ENCODE data around the gene RARS1.

- TF ChIP-seq, protein P1, sequence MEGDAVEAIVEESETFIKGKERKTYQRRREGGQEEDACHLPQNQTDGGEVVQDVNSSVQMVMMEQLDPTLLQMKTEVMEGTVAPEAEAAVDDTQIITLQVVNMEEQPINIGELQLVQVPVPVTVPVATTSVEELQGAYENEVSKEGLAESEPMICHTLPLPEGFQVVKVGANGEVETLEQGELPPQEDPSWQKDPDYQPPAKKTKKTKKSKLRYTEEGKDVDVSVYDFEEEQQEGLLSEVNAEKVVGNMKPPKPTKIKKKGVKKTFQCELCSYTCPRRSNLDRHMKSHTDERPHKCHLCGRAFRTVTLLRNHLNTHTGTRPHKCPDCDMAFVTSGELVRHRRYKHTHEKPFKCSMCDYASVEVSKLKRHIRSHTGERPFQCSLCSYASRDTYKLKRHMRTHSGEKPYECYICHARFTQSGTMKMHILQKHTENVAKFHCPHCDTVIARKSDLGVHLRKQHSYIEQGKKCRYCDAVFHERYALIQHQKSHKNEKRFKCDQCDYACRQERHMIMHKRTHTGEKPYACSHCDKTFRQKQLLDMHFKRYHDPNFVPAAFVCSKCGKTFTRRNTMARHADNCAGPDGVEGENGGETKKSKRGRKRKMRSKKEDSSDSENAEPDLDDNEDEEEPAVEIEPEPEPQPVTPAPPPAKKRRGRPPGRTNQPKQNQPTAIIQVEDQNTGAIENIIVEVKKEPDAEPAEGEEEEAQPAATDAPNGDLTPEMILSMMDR (IDR thresholded peaks at IDR 0.05; ENCODE audit: borderline replicate concordance, extremely low read depth, low read length, poor library complexity, severe bottlenecking): no peak
- TF ChIP-seq EZH2 (IDR thresholded peaks at IDR 0.05; ENCODE audit: borderline replicate concordance, low read depth, low read length, severe bottlenecking): no peak
Measured at GRCh38 chr5:168443533-168443932, 42.7 kb upstream of the RARS1 start.
